Measurements from ENCODE around the gene TAS2R40.

DNA sequence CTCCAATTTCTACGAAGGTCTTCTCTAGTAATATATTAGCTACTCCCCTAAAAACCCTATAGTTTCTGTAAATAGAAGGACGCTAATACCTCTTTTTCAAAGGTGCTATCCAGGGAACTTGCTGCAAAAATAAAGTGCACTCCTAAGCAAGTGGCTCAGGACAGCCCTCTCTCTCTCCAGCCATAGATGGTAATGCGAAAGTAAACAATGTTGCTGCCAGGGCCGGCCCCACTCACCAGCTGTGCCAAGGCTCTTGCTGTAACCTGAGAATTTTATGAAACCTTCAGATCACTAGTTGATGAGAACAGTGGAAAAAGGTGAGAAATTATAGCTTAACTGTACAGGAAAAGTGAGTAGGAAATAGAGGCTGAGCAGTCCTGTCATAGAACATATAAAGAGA is 49.5 kb upstream of the TAS2R40 start:
- TF ChIP-seq, protein P1, sequence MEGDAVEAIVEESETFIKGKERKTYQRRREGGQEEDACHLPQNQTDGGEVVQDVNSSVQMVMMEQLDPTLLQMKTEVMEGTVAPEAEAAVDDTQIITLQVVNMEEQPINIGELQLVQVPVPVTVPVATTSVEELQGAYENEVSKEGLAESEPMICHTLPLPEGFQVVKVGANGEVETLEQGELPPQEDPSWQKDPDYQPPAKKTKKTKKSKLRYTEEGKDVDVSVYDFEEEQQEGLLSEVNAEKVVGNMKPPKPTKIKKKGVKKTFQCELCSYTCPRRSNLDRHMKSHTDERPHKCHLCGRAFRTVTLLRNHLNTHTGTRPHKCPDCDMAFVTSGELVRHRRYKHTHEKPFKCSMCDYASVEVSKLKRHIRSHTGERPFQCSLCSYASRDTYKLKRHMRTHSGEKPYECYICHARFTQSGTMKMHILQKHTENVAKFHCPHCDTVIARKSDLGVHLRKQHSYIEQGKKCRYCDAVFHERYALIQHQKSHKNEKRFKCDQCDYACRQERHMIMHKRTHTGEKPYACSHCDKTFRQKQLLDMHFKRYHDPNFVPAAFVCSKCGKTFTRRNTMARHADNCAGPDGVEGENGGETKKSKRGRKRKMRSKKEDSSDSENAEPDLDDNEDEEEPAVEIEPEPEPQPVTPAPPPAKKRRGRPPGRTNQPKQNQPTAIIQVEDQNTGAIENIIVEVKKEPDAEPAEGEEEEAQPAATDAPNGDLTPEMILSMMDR (IDR thresholded peaks at IDR 0.05) = no peak
- no peak for TF ChIP-seq POLR2A (IDR thresholded peaks at IDR 0.05)
